Renal cortex interstitium (tissue), 15 donors: ENCODE results near the gene ARFIP1. TPM values are rescaled to one million over a fixed set of nuclear protein-coding genes. Genes with fewer than 3 reads are reported as not detected.
"Not testable (repeated sequence)": the region's sequence is repeated elsewhere in the genome, so short reads cannot be mapped to it uniquely, and the experiment has no call there.

Experiments used
- DNase-seq, 11 donors: peaks; one replicate each; pipeline ENCODE4 v3.0.0-alpha.2; 2013; ENCODE audit warnings: low read depth in 9 of 11, low spot score in 4 of 11; ENCODE audit errors: extremely low read depth in 1 of 11
- long read RNA-seq, 16 experiments: transcript quantifications; one replicate each; lab custom pipeline, GENCODE V29; 2026
- polyA plus RNA-seq, 3 donors: library from polyadenylated mRNA; unstranded; fragments of 120-200 nt; gene quantifications; one replicate each; pipeline ENCODE4 v1.2.1, GENCODE V29; 2013; ENCODE audit not compliant: insufficient read length in 3 of 3

The ARFIP1 gene, protein sequence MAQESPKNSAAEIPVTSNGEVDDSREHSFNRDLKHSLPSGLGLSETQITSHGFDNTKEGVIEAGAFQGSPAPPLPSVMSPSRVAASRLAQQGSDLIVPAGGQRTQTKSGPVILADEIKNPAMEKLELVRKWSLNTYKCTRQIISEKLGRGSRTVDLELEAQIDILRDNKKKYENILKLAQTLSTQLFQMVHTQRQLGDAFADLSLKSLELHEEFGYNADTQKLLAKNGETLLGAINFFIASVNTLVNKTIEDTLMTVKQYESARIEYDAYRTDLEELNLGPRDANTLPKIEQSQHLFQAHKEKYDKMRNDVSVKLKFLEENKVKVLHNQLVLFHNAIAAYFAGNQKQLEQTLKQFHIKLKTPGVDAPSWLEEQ
- polyA plus RNA-seq, result 10 to 100 TPM; 39.3 to 45.6 (median 42.3) TPM
- long read RNA-seq, donor 1, partial matches to known transcripts, result 5 of 9 reads
- long read RNA-seq, donor 1, other reads (novel, unspliced or antisense), result 0 of 9 reads
- long read RNA-seq, donor 2, partial matches to known transcripts, result 8 of 16 reads
- long read RNA-seq, donor 2, other reads (novel, unspliced or antisense), result 0 of 16 reads
- long read RNA-seq, donor 3, transcript ARFIP1-205 (9 exons, 3,424 nt), result minor isoform, 5 of 33 reads
- long read RNA-seq, donor 3, transcript ARFIP1-201 (9 exons, 3,111 nt), result major isoform, 6 of 33 reads
- long read RNA-seq, donor 3, partial matches to known transcripts, result 20 of 33 reads
- long read RNA-seq, donor 3, other reads (novel, unspliced or antisense), result 0 of 33 reads
- long read RNA-seq, donor 4, partial matches to known transcripts, result 16 of 21 reads
- long read RNA-seq, donor 4, other reads (novel, unspliced or antisense), result 0 of 21 reads
- long read RNA-seq, donor 5, result 0 reads
- long read RNA-seq, donor 6, transcript ARFIP1-201 (9 exons, 3,111 nt), result major isoform, 5 of 25 reads
- long read RNA-seq, donor 6, partial matches to known transcripts, result 20 of 25 reads
- long read RNA-seq, donor 6, other reads (novel, unspliced or antisense), result 0 of 25 reads
- long read RNA-seq, donor 7, partial matches to known transcripts, result 0 of 10 reads
- long read RNA-seq, donor 7, other reads (novel, unspliced or antisense), result 0 of 10 reads
- long read RNA-seq, donor 8, result 0 reads
- long read RNA-seq, donor 9, transcript ARFIP1-201 (9 exons, 3,111 nt), result major isoform, 5 of 20 reads
- long read RNA-seq, donor 9, partial matches to known transcripts, result 13 of 20 reads
- long read RNA-seq, donor 9, other reads (novel, unspliced or antisense), result 0 of 20 reads
- long read RNA-seq, donor 10, partial matches to known transcripts, result 30 of 36 reads
- long read RNA-seq, donor 10, other reads (novel, unspliced or antisense), result 0 of 36 reads
- long read RNA-seq, donor 11, partial matches to known transcripts, result 0 of 7 reads
- long read RNA-seq, donor 11, other reads (novel, unspliced or antisense), result 0 of 7 reads
- long read RNA-seq, donor 12, transcript ARFIP1-201 (9 exons, 3,111 nt), result major isoform, 5 of 6 reads
- long read RNA-seq, donor 12, partial matches to known transcripts, result 0 of 6 reads
- long read RNA-seq, donor 12, other reads (novel, unspliced or antisense), result 0 of 6 reads
- long read RNA-seq, donor 13, result 0 reads
- long read RNA-seq, donor 14, partial matches to known transcripts, result 0 of 6 reads
- long read RNA-seq, donor 14, other reads (novel, unspliced or antisense), result 0 of 6 reads
- long read RNA-seq, donor 15, partial matches to known transcripts, result 8 of 9 reads
- long read RNA-seq, donor 15, other reads (novel, unspliced or antisense), result 0 of 9 reads
- long read RNA-seq, donor 16, transcript ARFIP1-202 (8 exons, 1,302 nt), result minor isoform, 5 of 100 reads
- long read RNA-seq, donor 16, transcript ARFIP1-201 (9 exons, 3,111 nt), result major isoform, 13 of 100 reads
- long read RNA-seq, donor 16, partial matches to known transcripts, result 79 of 100 reads
- long read RNA-seq, donor 16, other reads (novel, unspliced or antisense), result 0 of 100 reads

GRCh38 chr4:152779513-152780266, at the start of gene ARFIP1, which contains the start of gene TIGD4:
ARFIP1 (plus strand) TSS chr4:152779954; CDS start chr4:152829634, 49,680 bp downstream.
TIGD4 (minus strand) TSS chr4:152779730; CDS start chr4:152771004, 8,726 bp downstream.
- peak; percentile 87 to 96 (median 94) for DNase-seq

- no peak for DNase-seq
Observed at GRCh38 chr4:152731997-152732396, 47.8 kb upstream of the ARFIP1 start.

DNA sequence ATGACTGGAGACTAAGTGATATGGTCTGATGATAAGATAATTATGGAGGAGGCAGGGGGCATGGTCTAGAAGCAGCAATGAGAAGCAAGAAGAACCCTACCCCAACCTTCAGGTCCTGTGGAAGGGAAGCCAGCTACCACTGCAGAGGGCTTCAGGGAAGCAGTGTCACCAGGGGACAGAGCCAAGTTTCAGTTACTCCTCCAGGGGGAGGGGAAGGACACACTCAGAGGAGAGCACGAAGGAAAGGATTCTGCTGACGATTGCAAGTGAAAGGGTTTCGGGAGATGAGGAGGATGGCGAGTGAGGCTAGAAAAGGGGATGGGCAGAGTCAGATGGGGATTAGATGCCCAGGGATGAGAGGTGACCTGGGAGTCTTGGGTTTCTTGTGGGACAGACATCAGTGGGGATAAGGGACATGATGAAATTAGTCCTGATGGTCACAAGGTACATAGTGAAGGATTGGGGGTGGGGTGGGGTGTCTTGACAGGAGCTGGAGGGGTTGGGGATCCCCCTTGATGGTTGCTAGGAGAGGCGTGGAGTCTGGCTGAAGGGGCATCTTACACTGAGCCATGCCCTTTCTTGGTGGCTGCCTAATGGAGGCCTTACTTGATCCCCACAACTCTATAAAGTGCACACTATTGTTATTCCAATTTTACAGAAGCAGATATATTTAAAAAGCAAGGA, 45.6 kb upstream of the ARFIP1 start:
- DNase-seq, result no peak

DNA sequence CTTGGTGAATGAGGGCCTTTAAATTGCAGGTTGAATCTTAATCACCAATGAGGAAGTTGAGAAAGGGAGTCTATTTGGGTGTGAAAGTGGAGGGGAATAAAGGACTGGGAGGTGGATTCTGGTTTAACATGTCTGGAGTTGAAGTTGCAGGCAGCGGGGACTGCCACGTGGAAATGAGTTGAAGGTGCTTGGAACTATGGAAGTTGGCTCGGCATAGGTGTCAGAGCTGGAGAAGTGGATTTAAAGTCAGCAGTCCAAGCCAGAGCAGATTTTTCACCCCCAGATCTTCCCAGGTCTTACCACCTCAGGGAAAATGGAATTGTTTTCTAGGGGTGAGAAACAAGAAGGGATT, 45.1 kb upstream of the ARFIP1 start:
- DNase-seq, result no peak

GRCh38 chr4:152735396-152735859, 44.3 kb upstream of the ARFIP1 start:
- DNase-seq, result peak in 1 of 11 donors; percentile 17

- no peak for DNase-seq
Observed at GRCh38 chr4:152735906-152736305, 43.8 kb upstream of the ARFIP1 start.

DNA sequence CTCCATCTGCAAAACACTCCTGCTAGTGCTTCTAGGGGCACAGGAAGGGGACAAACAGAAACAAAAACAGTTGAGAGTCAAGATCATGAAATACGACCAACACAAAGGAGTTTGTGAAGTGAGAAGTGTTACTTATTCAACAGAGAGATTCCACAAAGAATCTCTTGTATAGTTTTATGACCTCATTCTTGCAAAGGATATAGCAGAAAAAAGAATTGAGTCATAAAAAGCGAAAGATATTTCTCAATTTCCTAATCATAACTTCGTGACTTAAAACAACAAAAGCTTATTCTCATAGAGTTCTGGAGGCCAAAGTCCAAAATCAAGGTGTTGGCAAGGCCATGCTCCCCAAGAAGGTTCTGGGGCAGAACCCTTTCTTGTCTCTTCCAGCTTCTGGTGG, 40.9 kb upstream of the ARFIP1 start:
- DNase-seq, result no peak

GRCh38 chr4:152747444-152747843, 32.3 kb upstream of the ARFIP1 start:
- DNase-seq, result no peak

DNA sequence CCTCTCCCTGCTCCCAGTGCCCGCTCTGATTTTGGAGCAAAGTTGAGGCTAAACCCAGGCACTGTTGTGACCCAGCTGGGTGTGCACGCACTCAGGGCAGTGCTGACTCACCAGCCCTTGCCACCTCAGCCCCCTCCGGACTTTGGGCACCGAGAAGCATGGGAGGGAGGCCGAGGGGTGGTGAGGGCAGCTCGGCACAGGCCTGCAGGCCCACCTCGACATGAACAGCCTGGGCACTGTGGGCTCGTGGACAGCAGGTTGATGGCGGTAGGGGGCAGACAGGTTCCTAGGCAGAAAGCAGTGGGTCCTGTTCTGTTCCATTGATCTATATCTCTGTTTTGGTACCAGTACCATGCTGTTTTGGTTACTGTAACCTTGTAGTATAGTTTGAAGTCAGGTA, 31.1 kb upstream of the ARFIP1 start:
- no peak for DNase-seq

DNA sequence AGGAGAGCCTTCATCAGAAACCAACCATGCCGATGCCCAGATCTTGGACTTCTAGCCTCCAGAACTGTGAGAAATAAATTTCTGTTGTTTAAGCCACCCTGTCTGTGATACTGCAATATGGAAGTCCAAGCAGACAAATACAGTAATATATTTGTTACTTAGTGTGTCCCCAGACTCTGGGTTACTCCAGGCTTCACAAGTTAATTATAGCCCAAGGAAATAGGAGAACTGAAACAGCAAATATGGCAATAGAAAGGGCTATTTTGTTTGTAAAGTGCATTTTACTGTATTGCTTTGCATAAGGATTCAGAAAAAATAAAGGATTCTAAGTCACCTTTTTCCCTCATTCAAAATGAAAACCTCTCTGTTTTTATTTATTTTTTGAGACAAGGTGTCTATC, 16.0 kb upstream of the ARFIP1 start:
- DNase-seq, result no peak

- not testable (repeated sequence) for DNase-seq
Observed at GRCh38 chr4:152765069-152765737, 14.6 kb upstream of the ARFIP1 start.

DNA sequence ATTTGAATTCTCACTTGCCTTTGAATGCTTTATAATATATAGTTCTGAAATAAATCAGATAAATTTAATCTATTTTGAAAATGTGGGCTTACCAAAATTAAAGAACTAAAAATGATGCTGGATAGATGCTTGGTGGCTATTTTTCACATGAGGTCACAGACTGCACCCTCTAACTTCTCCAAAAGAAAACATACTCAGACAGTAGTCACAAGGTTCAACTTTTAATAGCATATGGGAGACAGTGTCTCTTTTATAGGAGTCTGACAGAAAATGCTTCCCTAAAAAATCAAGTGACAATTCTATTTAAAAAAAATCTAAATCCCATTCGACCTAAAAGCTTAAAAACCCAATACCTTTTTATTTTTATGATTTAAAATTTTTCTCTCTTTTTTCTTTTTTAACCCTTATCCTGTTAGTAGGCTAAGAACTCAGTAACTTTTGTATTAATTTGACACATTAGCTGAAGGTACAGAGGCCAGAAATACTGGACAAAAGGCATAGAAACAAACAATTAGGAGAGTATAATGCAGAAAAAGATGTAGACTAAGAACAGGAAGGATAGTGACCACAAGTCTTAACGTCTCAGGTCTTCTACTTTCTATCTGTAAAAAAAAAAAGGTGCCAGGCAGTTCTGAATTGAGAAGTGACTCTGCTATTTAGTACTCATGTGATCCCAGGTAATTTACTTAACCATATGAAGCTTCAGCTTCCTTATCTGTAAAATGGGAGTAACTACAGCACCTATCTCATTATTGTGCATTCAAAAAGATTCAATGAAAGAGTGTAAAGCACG, 7.8 kb upstream of the ARFIP1 start:
- DNase-seq, result no peak

- no peak for DNase-seq
Observed at GRCh38 chr4:152773339-152773738, 6.4 kb upstream of the ARFIP1 start.

GRCh38 chr4:152773953-152774352, 5.8 kb upstream of the ARFIP1 start:
- no peak for DNase-seq

GRCh38 chr4:152776352-152776751, 3.4 kb upstream of the ARFIP1 start:
- DNase-seq, result no peak
